AG04450 (cell line): ENCODE data around the gene BMAL2. TPM values are rescaled to one million over a fixed set of nuclear protein-coding genes. Genes with fewer than 3 reads are reported as not detected.

Source experiments
- CTCF ChIA-PET: fragments of 300-600, 350-600 bp; formaldehyde crosslinking; extraction: SDS; loops from one replicate; lab custom pipeline; 2022; ENCODE audit warnings: antibody characterized with exemption, inconsistent platforms; lab: Charles Lee
- POLR2A ChIA-PET: fragments of 350-600 bp; formaldehyde crosslinking; extraction: SDS; loops from one replicate; lab custom pipeline; 2021; ENCODE audit warnings: antibody characterized with exemption, inconsistent platforms; lab: Yijun Ruan, JAX
- DNase-seq: peaks from one replicate; pipeline ENCODE4 v3.0.0-alpha.2; 2011; ENCODE audit warnings: low read depth, low spot score
- H3K27ac ChIP-seq: one replicate; pipeline ENCODE4 v1.5.1; 2012; ENCODE audit warnings: low read depth, low read length, control low read depth
- H3K27me3 ChIP-seq: one replicate; pipeline ENCODE4 v1.6.0; 2012; ENCODE audit warnings: low read length; ENCODE audit not compliant: control insufficient read depth, insufficient read depth
- H3K4me3 ChIP-seq: 2 replicates; pipeline ENCODE4 v1.5.1; 2011; ENCODE audit warnings: mild to moderate bottlenecking, low read depth, low read length, control low read depth
- H3K9me3 ChIP-seq: 2 replicates; pipeline ENCODE4 v1.5.1; 2012; ENCODE audit warnings: low read length; ENCODE audit not compliant: control insufficient read depth, insufficient read depth
- polyA plus RNA-seq: library from polyadenylated mRNA; depleted of rRNA; stranded (reverse); fragments of >200 nt; gene quantifications from 2 replicates; pipeline ENCODE4 v1.2.3, GENCODE V29; 2011
- TF ChIP-seq, protein P1 (sequence below): IDR thresholded peaks from 2 replicates; pipeline ENCODE4 v1.5.1; 2011; ENCODE audit warnings: low read depth, low read length, control low read depth, inconsistent platforms

BMAL2 gene
- polyA plus RNA-seq, 1 experiment = 28.8 TPM

DNA sequence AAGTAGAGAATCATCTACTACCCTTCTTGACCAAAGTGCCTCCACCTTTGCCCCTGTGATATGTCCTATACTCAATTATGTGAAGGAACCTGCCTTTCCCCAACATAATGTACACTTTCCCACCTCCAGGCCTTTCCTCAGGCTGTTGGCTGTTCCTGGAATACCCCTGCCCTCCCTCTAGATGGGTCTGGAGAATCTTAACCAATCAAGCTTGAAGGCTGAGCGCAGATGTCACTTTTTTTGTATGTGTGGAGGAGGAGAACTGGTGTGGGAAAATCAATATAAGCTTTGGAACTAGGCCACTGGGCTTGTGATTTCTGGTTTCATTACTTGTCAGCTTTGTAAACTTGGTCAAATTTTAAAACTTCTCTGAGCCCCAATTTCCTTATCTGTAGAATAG lies 4.7 kb downstream of the BMAL2 start:
- Histone ChIP-seq H3K9me3 (no peaks in the 10 kb centered on the region), H3K27ac (no peak overlapping the region), H3K4me3 (no peak overlapping the region), H3K27me3 (no peaks in the 10 kb centered on the region)
- DNase-seq = no peak
- POLR2A ChIA-PET = no interaction called here
- TF ChIP-seq, protein P1, sequence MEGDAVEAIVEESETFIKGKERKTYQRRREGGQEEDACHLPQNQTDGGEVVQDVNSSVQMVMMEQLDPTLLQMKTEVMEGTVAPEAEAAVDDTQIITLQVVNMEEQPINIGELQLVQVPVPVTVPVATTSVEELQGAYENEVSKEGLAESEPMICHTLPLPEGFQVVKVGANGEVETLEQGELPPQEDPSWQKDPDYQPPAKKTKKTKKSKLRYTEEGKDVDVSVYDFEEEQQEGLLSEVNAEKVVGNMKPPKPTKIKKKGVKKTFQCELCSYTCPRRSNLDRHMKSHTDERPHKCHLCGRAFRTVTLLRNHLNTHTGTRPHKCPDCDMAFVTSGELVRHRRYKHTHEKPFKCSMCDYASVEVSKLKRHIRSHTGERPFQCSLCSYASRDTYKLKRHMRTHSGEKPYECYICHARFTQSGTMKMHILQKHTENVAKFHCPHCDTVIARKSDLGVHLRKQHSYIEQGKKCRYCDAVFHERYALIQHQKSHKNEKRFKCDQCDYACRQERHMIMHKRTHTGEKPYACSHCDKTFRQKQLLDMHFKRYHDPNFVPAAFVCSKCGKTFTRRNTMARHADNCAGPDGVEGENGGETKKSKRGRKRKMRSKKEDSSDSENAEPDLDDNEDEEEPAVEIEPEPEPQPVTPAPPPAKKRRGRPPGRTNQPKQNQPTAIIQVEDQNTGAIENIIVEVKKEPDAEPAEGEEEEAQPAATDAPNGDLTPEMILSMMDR = no peak
- CTCF ChIA-PET = no interaction called here

DNA sequence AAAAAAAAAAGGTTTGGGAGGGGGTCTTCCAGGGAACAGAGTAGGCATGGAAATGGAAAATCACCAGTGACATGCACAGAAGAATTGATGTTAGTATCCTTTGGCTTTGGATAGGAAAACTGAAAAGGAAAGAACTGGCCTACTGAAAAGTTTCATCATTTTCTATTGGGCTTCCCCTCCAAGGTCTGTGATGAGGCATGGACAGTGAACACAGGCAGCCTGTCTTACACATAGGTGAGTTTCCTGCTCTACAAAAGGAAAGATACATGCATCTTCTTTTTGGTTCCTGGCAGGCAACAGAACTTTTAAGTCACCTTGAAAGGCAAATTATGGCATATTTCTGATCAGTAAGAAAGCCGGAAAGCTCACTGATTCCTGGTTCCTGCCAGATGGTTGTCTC lies 5.8 kb downstream of the BMAL2 start:
- ChIA-PET CTCF (no interaction called here), POLR2A (no interaction called here)
- DNase-seq = no peak
- Histone ChIP-seq H3K27ac (no peak overlapping the region), H3K9me3 (no peaks in the 10 kb centered on the region), H3K27me3 (no peaks in the 10 kb centered on the region), H3K4me3 (no peak overlapping the region)
- TF ChIP-seq, protein P1 = no peak

- H3K9me3 ChIP-seq = no peaks in the 10 kb centered on the region
- no peak for DNase-seq
- no peak overlapping the region for H3K4me3 ChIP-seq
- no peaks in the 10 kb centered on the region for H3K27me3 ChIP-seq
- CTCF ChIA-PET = no interaction called here
- TF ChIP-seq, protein P1 = no peak
- POLR2A ChIA-PET = no interaction called here
- no peak overlapping the region for H3K27ac ChIP-seq
Observed at GRCh38 chr12:27340971-27341370, 8.3 kb downstream of the BMAL2 start.

DNA sequence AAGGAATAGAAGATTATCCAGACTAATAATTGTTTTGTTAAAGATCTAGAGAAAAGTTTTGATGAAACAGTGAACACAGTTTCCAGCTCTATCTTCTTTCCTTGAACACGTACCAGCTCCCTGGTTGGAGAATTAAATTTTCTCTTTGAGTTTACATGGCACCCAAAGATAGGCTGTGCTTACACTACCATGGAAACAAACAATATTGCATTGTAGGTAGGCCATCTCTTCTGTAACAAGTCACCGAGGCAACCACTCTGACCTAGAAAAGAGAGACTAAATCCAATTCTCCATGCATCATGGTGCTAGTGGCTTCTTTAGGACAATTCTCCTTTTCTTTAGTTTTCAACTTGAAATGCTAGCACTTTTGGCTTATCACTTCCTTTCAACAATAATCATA lies 9.9 kb downstream of the BMAL2 start:
- Histone ChIP-seq H3K4me3 (no peak overlapping the region), H3K27me3 (no peaks in the 10 kb centered on the region), H3K27ac (peak overlapping the region; percentile 50), H3K9me3 (no peaks in the 10 kb centered on the region)
- POLR2A ChIA-PET = no interaction called here
- no peak for DNase-seq
- CTCF ChIA-PET = no interaction called here
- TF ChIP-seq, protein P1 = no peak

DNA sequence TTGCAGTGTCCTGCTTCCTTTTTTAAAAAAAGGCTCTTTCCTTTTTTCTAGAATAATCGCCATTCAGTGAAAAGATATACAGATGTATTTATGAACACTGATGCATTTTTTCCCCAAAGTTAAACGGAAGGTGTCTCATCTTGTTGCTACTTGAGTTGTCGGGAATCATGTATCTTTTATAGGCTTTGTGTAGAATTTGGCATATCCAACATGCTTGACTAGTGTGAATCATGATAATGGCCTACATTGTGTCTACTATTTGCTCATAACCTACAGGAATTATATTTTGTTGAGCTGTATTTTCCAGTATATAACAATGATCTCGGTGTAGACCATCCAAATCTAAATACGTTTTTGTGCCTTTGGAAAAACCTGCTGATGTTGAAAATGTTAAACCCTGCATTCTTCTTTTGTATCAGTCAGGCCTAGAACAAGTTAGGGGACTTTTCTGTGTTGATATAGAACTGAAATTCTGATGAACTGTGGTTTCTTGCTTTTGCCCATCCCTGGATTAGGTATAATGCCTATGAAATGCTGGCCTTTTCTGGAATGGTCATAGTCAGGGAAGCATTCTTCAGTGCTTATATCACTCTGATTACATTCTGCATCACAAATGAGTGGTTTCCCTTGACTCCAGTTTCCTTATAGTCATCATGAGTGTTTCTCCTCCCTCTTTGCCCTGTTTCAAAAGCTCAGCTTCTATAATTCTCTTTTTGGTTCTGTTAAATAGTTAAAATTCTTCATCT lies 10.8 kb downstream of the BMAL2 start:
- no peak overlapping the region for H3K4me3 ChIP-seq
- peak; percentile 85 for DNase-seq
- POLR2A ChIA-PET = interaction anchor here (0.6 to 1.0 kb wide), 2 partner anchors 12 to 18 kb away, joined by 3 read pairs; no protein-coding TSS in a partner anchor
- TF ChIP-seq, protein P1 = no peak
- CTCF ChIA-PET = interaction anchor here (0.9 kb wide), 1 partner anchor 45 kb away, joined by 3 read pairs; no protein-coding TSS in a partner anchor
- no peaks in the 10 kb centered on the region for H3K9me3 ChIP-seq
- peak overlapping the region; percentile 90 for H3K27ac ChIP-seq
- no peaks in the 10 kb centered on the region for H3K27me3 ChIP-seq
